K562 (cell line): ENCODE measurements around the gene LRP3.

Experiments
- CTCF ChIP-seq, 3 experiments: IDR thresholded peaks in 2 of 3; conservative IDR thresholded peaks in 1 of 3; 2 replicates each; pipeline ENCODE4 v1.5.1; 2011 to 2012; ENCODE audit warnings: low read length in 3 of 3, mild to moderate bottlenecking in 3 of 3, control low read depth in 2 of 3, improper control_type of control experiment in 1 of 3, inconsistent platforms in 1 of 3, low read depth in 1 of 3, mixed read lengths in 1 of 3, moderate library complexity in 1 of 3; ENCODE audit not compliant: insufficient read depth in 2 of 3
- HSF4 ChIP-seq: fragments of 250-450 bp; sonication (Bioruptor Pico); IDR thresholded peaks from 2 replicates; pipeline ENCODE4 v2.1.2; 2022; ENCODE audit warnings: mild to moderate bottlenecking, moderate library complexity, borderline replicate concordance
- NCOA2 ChIP-seq, 2 experiments: fragments of 450-650 bp; IDR thresholded peaks; 2 replicates each; pipeline ENCODE4 v1.6.1; 2018; ENCODE audit warnings: mild to moderate bottlenecking in 2 of 2, moderate library complexity in 1 of 2; ENCODE audit not compliant: partially characterized antibody in 2 of 2
- POLR2AphosphoS5 ChIP-seq: IDR thresholded peaks from 2 replicates; pipeline ENCODE4 v1.6.1; 2011; ENCODE audit warnings: mild to moderate bottlenecking, low read depth, low read length, moderate library complexity; ENCODE audit not compliant: control insufficient read depth, insufficient read depth
- USF2 ChIP-seq: sonication (generic); formaldehyde crosslinking; IDR thresholded peaks from 2 replicates; pipeline ENCODE4 v1.5.0; 2020; ENCODE audit warnings: missing genetic modification reagents
- ZBTB12 ChIP-seq: fragments of 250-450 bp; sonication (Bioruptor Pico); IDR thresholded peaks from 2 replicates; pipeline ENCODE4 v1.4.0; 2020
- ZFP91 ChIP-seq: sonication (generic); formaldehyde crosslinking; IDR thresholded peaks from 2 replicates; pipeline ENCODE4 v1.8.0; 2022; ENCODE audit warnings: mild to moderate bottlenecking, missing genetic modification reagents

- TF ChIP-seq HSF4 (CRISPR knock-in tag) (no peak), NCOA2 (IDR thresholded peaks at IDR 0.05; ENCODE audit: partially characterized antibody in 2 of 2) (no peak), ZFP91 (CRISPR knock-in tag) (no peak), USF2 (no peak), CTCF (IDR thresholded peaks at IDR 0.05 in 2 of 3, conservative IDR thresholded peaks at IDR 0.05 in 1 of 3; ENCODE audit: insufficient read depth in 2 of 3, low read depth in 1 of 3, low read length in 3 of 3) (peak; percentile 65 to 73 (median 67)), POLR2AphosphoS5 (no peak), ZBTB12 (CRISPR knock-in tag) (no peak)
Measured at GRCh38 chr19:33241530-33242101, 47.5 kb downstream of the LRP3 start.
